Midbrain (tissue), 1 donor: Measurements from ENCODE around the gene KRTAP4-9.
"Not testable (repeated sequence)": the region's sequence is repeated elsewhere in the genome, so short reads cannot be mapped to it uniquely, and the experiment has no call there.

Source experiments
- DNase-seq: peaks from one replicate; lab custom pipeline; 2025; lab: John Stamatoyannopoulos, UW

Gene KRTAP4-9

GRCh38 chr17:41098042-41098441 is 7.1 kb upstream of the KRTAP4-9 start, which contains the start of gene KRTAP4-8:
KRTAP4-8 (minus strand) TSS chr17:41098142; CDS start chr17:41098084, 58 bp downstream.
- DNase-seq = no peak

DNA sequence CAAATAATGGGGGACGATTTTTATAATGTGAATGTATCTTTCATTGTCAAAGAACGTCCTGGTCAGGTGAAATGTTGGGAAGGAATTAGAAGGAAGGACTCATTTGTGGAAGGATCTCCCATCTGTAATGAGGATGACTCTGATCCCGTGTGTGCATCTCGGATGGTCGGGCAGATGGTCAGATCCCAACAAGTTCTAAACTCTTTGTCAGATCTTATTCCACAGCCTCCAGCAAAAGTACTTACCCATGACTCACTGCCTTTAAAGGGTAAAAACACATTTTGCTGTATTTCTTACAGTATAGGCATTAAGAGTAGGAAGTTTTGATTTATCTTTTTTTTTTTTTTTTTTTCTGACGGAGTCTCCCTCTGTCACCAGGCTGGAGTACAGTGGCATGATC is 6.7 kb upstream of the KRTAP4-9 start:
- DNase-seq = no peak

- DNase-seq = not testable (repeated sequence)
Measured at GRCh38 chr17:41099682-41100480, 5.3 kb upstream of the KRTAP4-9 start.

DNA sequence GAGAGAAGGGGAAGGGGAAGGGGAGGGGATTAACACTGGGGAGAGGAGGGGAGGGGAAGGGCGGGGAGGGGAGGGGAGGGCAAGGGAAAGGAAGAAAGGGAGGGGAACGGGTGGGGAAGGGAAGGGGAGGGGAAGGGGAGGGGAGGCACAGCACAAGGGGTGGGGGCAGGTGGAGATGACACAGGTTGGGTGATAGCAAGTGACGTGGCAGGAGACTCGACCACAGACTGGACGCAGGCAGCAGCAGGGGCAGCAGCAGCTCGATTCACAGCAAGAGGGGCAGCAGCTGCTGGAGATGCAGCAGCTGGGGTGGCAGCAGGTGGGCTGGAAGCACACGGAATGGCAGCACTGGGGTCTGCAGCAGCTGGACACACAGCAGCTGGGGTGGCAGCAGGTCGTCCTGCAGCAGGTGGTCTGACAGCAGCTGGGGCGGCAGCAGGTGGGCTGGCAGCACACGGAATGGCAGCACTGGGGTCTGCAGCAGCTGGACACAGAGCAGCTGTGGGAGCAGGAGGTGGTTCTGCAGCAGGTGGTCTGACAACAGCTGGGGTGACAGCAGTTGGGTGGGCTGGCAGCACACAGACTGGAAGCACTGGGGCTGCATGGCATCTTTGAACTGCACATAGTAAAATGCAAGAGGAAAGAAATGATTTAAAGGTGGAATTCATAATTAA is 3.5 kb upstream of the KRTAP4-9 start, which contains the start of gene KRTAP4-16:
TSS of gene KRTAP4-16 (minus strand) at position 624 of the 674 bp plus-strand sequence. CDS start at position 624, 0 bp downstream.
- DNase-seq = no peak

- DNase-seq = no peak
Measured at GRCh38 chr17:41103896-41104295, 1.3 kb upstream of the KRTAP4-9 start.

DNA sequence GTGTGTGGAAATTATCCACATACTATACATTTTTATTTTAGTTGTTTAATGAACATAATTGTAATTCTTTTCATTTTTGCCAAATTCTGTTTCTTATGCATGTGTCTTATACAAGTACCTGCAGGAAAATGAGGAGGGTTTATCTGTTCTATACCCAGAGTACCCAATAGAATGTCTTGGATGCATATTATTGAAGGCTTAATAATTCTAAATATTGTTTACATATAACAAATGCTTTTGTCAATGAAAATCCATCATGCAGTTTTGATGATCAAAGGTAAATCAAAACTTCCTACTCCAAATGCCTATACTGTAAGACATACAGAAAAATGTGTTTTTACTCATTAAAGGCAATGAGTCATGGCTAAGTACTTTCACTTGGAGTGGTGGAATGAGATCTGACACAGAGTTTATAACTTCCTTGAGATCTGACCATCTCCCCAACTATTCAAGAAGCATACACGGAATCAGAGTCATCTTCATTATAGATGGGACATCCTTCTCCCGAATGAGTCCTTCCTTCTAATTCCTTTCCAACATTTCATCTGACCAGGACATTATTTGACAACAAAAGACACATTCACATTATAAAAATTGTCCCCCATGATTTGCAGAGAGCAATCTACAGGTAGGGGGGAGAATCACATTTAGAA is 677 bp upstream of the KRTAP4-9 start:
- DNase-seq = not testable (repeated sequence)

GRCh38 chr17:41107941-41108450 is 2.8 kb downstream of the KRTAP4-9 start:
- DNase-seq = no peak

- DNase-seq = not testable (repeated sequence)
Measured at GRCh38 chr17:41108728-41109386, 3.7 kb downstream of the KRTAP4-9 start.

DNA sequence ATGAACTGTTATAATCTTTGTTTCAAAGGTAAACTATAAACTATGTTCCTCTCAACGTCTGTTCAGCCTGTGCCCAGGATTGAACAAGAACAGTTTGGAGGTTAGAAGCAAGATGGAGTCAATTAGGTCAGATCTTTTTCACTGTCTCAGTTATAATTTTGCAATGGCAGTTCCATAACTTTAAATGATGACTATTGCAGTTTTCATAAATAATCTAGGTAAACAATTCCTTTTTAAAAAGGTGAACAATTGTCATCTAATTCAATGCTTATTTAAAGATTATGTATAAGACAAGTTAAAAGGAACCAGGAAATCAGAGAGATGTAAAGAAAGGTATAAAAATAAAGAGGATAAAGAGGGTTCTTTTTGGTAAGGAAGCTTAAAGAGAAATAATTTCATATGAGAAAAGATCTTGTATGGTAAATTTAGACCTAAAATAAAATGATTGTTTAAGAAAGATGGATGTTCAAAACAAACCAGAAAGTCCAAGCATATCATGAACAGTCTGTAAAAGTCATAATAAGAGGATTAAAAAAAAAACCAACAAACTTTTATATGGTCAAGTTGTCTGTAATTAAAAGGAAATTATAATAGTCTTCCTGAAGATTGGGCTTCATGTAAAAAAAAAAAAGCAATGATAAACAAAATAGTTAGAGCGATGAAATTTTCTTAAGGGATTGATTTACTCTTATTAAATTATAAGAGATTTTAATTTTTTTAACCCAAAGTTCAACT is 6.1 kb downstream of the KRTAP4-9 start:
- no peak for DNase-seq

- no peak for DNase-seq
Measured at GRCh38 chr17:41116297-41116696, 11.1 kb downstream of the KRTAP4-9 start.

DNA sequence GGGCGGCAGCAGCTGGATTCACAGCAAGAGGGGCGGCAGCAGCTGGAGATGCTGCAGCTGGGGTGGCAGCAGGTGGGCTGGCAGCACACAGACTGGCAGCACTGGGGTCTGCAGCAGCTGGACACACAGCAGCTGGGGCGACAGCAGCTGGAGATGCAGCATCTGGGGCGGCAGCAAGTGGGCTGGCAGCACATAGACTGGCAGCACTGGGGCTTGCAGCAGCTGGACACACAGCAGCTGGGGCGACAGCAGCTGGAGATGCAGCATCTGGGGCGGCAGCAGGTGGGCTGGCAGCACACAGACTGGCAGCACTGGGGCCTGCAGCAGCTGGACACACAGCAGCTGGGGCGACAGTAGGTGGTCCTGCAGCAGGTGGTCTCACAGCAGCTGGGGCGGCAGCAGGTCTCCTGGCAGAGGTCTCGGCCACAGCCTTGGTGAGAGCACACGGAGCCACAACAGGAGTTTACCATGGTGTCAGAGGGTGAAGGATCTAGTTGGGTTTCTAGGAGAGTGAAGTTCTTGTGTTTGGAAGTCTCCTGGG is 12.7 kb downstream of the KRTAP4-9 start, which contains the start of gene KRTAP4-11:
TSS of gene KRTAP4-11 (minus strand) at position 528 of the 541 bp plus-strand sequence. CDS start at position 470, 58 bp downstream.
- DNase-seq = not testable (repeated sequence)

DNA sequence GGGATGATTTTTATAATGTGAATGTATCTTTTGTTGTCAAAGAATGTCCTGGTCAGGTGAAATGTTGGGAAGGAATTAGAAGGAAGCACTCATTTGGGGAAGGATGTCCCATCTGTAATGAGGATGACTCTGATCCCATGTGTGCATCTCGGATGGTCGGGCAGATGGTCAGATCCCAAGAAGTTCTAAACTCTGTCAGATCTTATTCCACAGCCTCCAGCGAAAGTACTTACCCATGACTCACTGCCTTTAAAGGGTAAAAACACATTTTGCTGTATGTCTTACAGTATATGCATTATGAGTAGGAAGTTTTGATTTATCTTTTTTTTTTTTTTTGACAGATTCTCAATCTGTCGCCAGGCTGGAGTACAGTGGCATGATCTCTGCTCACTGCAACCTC is 13.5 kb downstream of the KRTAP4-9 start:
- DNase-seq = no peak

DNA sequence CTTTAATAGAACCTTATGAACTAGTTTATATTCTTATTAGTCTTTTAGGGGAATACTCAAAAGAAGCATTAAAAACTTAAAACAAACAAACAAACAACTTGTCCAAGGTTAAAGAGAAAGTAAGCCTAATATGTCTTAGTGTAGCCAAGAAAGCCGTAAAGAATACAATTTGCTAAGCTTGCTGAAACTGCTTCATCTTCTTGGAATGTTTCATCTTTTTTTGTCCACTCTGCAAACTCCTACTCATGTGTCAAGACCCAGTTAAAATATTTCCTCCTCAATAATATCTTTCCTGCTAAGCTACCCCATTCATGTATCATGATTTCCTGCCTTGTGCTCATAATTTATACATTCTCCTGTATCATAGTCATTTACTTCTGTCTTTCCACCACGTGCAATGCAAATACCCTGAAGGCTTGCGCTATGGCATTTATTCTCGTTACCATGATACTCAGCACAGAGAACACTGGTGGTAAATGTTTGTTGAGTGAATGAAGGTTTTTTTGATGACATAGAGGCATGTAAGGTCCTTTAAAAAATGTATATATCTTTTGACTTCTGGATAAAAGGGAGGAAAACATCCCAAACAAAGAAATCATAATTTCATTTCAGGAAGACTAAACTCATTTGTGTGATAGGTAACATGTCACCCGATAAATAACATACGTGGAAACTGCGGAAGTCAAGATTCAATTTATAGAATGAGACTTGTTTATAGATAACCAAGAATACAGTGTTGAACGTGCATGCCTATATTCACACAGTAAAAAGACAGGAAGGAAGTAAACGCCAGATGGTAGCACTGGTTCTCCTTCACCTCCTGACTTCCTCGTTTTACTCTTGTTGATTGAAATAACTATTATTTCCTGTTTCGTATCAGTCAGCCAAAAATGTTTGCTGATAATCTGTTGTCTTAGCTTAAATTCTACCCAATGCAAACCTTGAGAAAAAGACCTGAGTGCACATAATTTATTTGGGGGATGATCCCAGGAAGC is 14.8 kb downstream of the KRTAP4-9 start:
- DNase-seq = not testable (repeated sequence)

DNA sequence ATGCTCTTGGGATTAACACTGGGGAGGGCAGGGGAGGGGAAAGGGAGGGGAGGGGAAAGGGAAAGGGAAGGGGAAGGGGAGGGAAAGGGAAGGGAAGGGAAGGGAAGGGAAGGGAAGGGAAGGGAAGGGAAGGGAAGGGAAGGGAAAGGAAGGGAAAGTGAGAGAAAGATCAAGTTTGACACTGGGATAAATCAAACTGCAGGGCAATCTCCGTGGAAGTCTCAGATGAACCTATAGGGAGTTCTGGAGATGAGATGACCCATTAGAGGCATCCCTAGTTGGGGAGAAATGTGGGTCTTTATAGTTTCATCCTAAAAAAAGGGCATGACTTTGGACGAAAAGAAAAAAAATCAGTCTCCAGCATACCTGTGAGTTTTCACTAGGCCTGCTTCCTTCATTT is 16.6 kb downstream of the KRTAP4-9 start:
- DNase-seq = no peak

DNA sequence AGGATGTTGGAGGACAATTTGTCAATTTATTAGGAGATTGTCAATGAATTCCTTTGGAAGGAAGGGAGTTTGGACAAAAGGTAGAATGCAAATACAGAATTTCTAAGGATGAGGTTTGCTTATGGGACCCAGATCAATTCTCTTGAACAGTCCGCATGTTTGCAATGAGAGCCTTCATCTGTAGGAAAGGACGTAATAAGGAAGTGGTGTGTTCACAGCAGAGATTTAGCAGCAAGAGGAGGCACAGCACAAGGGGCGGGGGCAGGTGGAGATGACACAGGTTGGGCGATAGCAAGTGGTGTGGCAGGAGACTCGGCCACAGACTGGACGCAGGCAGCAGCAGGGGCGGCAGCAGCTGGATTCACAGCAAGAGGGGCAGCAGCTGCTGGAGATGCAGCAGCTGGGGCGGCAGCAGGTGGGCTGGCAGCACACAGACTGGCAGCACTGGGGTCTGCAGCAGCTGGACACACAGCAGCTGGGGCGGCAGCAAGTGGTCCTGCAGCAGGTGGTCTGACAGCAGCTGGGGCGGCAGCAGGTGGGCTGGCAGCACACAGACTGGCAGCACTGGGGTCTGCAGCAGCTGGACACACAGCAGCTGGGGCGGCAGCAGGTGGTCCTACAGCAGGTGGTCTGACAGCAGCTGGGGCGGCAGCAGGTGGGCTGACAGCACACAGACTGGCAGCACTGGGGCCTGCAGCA is 18.3 kb downstream of the KRTAP4-9 start:
- not testable (repeated sequence) for DNase-seq

- not testable (repeated sequence) for DNase-seq
Measured at GRCh38 chr17:41123991-41124371, 18.8 kb downstream of the KRTAP4-9 start, which contains the start of gene KRTAP4-12. KRTAP4-12 (minus strand) TSS chr17:41124182; CDS start chr17:41124122, 60 bp downstream.

DNA sequence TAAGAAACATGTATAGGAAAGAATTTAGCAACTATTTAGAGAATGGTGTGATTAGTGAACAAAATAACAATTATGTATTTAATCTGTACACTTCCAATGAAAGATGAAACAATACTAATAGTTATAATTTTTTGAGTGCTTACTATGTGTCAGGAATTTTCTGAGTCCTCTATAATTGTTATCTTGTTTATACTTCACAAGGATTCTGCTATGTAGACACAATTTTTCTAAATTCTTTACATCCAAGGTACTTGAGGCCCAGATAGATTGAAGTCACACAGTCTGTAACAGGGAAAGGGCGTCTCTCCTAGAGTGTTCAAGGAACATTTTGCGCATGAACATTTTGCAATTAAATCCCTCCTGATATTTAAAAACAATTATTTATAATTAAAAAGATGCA is 19.9 kb downstream of the KRTAP4-9 start:
- DNase-seq = no peak

DNA sequence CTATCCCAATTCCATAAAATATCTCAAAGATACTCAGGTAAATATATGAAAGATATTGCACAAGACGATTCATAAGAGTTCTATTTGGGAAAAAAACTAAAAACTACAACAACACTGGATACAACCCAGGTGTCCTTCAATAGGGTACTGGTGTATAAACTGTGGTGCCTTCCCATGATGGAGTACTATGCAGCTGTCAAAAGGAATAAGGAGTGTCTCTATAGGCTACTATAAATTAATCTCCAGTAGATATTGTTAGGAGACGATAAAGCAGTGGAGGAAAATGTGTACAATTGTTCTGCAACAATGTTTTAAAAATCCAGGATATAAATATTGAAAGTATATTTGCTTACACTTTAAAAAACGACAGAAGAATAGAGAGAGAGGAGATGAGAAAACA is 21.2 kb downstream of the KRTAP4-9 start:
- no peak for DNase-seq

DNA sequence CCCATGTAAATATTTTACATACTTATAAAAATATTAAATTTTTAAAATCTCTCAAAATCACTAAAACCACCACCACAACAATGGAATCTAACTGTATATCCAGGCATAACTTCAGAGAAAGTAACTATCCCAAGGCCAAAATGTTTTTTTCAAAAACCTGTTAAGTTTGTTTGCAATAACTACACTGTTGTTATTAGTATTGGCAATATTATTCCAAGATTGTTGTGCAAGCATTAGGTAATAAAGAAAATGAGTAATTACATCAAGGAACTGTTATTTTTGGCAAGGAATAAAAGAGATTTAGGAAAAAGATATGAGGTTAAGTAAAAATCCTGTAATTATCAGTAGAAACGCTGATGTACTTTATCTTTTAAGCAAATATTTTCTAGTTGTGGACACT is 22.2 kb downstream of the KRTAP4-9 start:
- no peak for DNase-seq
